Colonic mucosa (tissue), 4 donors: ENCODE measurements around the gene ITPKA. TPM values are rescaled to one million over a fixed set of nuclear protein-coding genes. Genes with fewer than 3 reads are reported as not detected.

ENCODE experiments used
- DNase-seq: peaks from one replicate; pipeline ENCODE4 v3.0.0-alpha.2; 2020
- H3K27ac ChIP-seq: fragments of 200-600 bp; one replicate; pipeline ENCODE4 v1.8.0; 2021
- H3K27me3 ChIP-seq: fragments of 200-600 bp; one replicate; pipeline ENCODE4 v1.8.0; 2021
- H3K36me3 ChIP-seq: fragments of 200-600 bp; one replicate; pipeline ENCODE4 v1.8.0; 2021
- H3K4me1 ChIP-seq: fragments of 200-600 bp; one replicate; pipeline ENCODE4 v1.8.0; 2021; ENCODE audit warnings: mild to moderate bottlenecking
- H3K4me3 ChIP-seq: fragments of 200-600 bp; one replicate; pipeline ENCODE4 v1.8.0; 2021
- H3K9ac ChIP-seq, 2 donors: one replicate each; pipeline ENCODE4 v1.7.0; 2013; ENCODE audit warnings: control low read depth in 2 of 2, low read depth in 2 of 2, low read length in 2 of 2
- H3K9me3 ChIP-seq: fragments of 200-600 bp; one replicate; pipeline ENCODE4 v1.8.0; 2021
- intact Hi-C: fragments of 100-400 bp; cut with DNase I; formaldehyde crosslinking; loops from one replicate; pipeline ENCODE4 v1.14.1; 2022
- total RNA-seq, 2 donors: library from RNA; stranded (reverse); fragmentation: NEBNext Ultra II Directional in 1 of 2; extraction: Animal tissue kit (Norgen Biotek cat#: 25700) in 1 of 2; gene quantifications; one replicate each; pipeline ENCODE4 v1.2.1, GENCODE V29; 2021
- TF ChIP-seq, protein P1 (sequence below): fragments of 200-600 bp; IDR thresholded peaks from one replicate; pipeline ENCODE4 v1.8.0; 2022; ENCODE audit warnings: antibody characterized with exemption, mild to moderate bottlenecking
- donor health status: healthy.
- donor health status: DM: no; HTN: no; CAD: no.
- donor health status: DM: no; HTN: no; CAD: no.

ITPKA gene
- total RNA-seq, 2 donors from 2014 or later: 36.1 to 43.5 TPM

DNA sequence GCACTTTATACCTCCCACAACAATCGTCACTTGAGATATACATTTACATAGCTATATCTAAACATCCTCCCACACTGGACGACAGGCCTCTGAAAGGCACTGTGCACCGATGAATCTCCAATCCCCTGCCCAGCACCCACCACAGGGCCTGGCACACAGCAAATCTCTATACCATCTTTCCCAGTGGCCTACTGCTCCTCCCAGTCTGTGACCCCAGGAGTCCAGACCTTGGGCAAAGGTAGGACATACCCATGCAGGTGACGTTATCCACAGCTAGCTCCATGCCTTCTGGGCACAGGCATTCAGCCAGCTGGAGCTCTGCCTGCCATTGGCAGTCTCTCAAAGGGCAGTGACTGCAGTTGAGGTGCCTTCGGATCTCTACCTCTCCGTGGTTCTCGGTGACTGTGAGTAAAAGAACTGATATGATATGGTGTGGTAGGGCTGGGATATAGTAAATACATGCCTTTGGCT is 14.2 kb downstream of the ITPKA start:
- H3K27me3 ChIP-seq: peaks cover 22% of the 10 kb centered on the region
- peak overlapping the region; percentile 47 for H3K27ac ChIP-seq
- TF ChIP-seq, protein P1, sequence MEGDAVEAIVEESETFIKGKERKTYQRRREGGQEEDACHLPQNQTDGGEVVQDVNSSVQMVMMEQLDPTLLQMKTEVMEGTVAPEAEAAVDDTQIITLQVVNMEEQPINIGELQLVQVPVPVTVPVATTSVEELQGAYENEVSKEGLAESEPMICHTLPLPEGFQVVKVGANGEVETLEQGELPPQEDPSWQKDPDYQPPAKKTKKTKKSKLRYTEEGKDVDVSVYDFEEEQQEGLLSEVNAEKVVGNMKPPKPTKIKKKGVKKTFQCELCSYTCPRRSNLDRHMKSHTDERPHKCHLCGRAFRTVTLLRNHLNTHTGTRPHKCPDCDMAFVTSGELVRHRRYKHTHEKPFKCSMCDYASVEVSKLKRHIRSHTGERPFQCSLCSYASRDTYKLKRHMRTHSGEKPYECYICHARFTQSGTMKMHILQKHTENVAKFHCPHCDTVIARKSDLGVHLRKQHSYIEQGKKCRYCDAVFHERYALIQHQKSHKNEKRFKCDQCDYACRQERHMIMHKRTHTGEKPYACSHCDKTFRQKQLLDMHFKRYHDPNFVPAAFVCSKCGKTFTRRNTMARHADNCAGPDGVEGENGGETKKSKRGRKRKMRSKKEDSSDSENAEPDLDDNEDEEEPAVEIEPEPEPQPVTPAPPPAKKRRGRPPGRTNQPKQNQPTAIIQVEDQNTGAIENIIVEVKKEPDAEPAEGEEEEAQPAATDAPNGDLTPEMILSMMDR: no peak

DNA sequence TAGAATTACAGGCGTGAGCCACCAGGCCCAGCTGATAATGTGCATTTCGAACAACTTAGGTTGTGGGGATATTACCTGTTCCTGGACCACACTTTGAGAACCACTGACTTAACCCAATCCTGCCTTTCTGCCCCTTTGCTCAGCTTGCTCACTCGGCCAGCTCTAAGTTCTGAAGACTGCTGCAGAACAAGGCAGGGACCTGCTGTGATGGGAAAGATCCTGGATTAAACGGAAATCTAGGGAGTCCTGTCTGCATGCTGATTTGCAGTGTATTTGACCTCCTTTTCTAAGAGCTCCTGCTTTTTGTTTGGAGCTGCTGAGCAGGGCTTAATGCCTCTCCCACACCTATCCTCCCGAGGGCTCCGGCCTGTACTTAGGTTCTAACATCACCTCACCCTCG is 17.1 kb downstream of the ITPKA start:
- H3K27me3 ChIP-seq: peaks cover 23% of the 10 kb centered on the region
- H3K4me1 ChIP-seq: peaks cover 12% of the 10 kb centered on the region
- H3K9ac ChIP-seq: peak overlapping the region in 1 of 2 donors; percentile 34
- TF ChIP-seq, protein P1: no peak
- intact Hi-C loops: loop anchor here (5.0 kb wide), 1 partner anchor 38 kb away; no protein-coding TSS in a partner anchor
- H3K4me3 ChIP-seq: peak overlapping the region; percentile 40
- no peaks in the 10 kb centered on the region for H3K36me3 ChIP-seq
- H3K9me3 ChIP-seq: no peaks in the 10 kb centered on the region
- no peak overlapping the region for H3K27ac ChIP-seq
- no peak for DNase-seq

More for the DNA sequence above, 14.2 kb downstream of the ITPKA start:
- Histone ChIP-seq H3K9ac (peak overlapping the region in 1 of 2 donors; percentile 46), H3K4me3 (no peak overlapping the region), H3K4me1 (peaks cover 4% of the 10 kb centered on the region), H3K36me3 (no peaks in the 10 kb centered on the region), H3K9me3 (no peaks in the 10 kb centered on the region)
- peak; percentile 82 for DNase-seq
- intact Hi-C loops: no loop called here

DNA sequence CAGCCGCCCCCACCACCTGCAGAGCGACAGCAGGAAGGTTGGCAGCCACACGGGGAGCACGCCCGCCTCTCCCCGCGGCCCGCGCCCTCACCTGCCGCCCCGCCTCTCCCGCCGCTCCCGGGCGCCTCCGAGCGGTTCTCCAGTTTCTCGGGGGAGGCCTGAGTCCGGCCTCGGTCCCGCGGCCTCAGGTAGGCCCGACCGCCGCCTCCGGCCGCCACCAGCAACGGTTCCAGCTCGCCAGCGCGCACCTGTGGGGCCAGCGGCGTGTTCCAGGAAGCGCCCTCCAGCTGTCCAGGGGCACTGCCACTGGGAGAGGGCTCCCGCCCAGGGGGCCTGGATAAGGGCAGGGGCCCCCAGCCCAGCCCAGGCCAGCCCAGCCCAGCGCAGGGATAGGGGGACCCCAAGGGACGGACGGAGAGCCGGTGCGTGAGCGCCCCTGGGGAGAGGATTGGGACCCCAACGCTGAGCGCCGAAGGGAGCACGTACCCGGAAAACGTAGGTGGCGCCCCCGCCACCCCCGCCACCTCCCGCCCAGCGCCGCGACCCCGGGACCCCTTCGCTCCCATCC is 17.7 kb downstream of the ITPKA start:
- peak; percentile 56 for DNase-seq
- no peaks in the 10 kb centered on the region for H3K36me3 ChIP-seq
- TF ChIP-seq, protein P1: no peak
- peaks cover 23% of the 10 kb centered on the region for H3K27me3 ChIP-seq
- no peaks in the 10 kb centered on the region for H3K9me3 ChIP-seq
- intact Hi-C loops: loop anchor here (5.0 kb wide), 1 partner anchor 39 kb away; no protein-coding TSS in a partner anchor
- H3K4me1 ChIP-seq: peaks cover 12% of the 10 kb centered on the region
- H3K4me3 ChIP-seq: peak overlapping the region; percentile 40
- no peak overlapping the region for H3K27ac ChIP-seq
- peak overlapping the region in 1 of 2 donors; percentile 39 for H3K9ac ChIP-seq

DNA sequence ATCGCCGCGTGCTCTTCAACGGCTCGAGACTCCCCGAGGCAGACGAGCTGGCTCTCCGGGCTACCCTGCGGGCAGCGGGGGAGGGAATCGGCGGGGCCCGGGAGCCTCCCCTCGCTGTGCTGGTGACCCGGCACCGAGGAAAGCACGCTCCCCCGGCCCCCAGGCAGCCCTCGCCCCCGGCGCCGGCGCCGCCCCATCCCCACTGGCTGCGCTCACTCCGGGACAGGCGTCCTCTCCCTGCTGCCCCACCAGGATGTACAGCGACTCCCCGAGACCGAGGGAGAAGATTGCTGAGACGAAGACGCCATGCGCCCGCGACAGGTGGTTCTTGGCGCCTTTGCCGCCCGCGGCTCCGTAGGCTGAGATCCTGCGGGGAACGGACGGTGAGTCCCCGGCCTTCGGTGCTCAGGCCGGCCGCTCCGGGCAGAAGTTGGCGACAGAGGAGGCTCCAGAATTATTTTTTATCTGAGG is 18.3 kb downstream of the ITPKA start:
- no peaks in the 10 kb centered on the region for H3K9me3 ChIP-seq
- H3K36me3 ChIP-seq: no peaks in the 10 kb centered on the region
- intact Hi-C loops: loop anchor here (5.0 kb wide), 1 partner anchor 40 kb away; no protein-coding TSS in a partner anchor
- TF ChIP-seq, protein P1: no peak
- peak; percentile 36 for DNase-seq
- peak overlapping the region; percentile 39 to 73 for H3K9ac ChIP-seq
- H3K27ac ChIP-seq: no peak overlapping the region
- H3K4me3 ChIP-seq: peak overlapping the region; percentile 40
- H3K4me1 ChIP-seq: peaks cover 12% of the 10 kb centered on the region
- H3K27me3 ChIP-seq: peaks cover 23% of the 10 kb centered on the region

DNA sequence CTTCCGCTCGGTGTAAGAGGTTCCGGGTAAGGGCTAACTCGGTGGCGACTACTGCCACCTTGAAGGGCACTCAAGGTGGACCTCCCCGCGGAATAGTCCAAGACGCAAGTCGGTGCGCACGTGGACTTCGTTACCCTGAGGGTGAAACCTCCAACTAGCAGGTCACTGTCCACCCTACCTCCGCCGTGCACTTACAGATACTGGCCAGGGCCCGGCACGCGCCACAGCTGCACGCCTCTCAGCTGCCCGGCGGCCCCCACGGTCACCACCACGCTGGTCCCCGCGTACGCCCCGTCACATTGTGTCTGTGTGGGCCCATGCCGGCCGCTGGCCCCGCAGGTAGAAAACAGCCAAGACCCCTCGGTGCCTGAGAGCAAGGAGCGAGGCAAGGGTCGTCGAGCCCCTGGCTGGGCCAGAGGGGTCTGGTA is 18.9 kb downstream of the ITPKA start:
- no peak for DNase-seq
- intact Hi-C loops: loop anchor here (5.0 kb wide), 1 partner anchor 40 kb away; no protein-coding TSS in a partner anchor
- H3K36me3 ChIP-seq: no peaks in the 10 kb centered on the region
- TF ChIP-seq, protein P1: no peak
- H3K9me3 ChIP-seq: no peaks in the 10 kb centered on the region
- H3K27me3 ChIP-seq: peaks cover 23% of the 10 kb centered on the region
- peaks cover 12% of the 10 kb centered on the region for H3K4me1 ChIP-seq
- H3K27ac ChIP-seq: no peak overlapping the region
- peak overlapping the region; percentile 40 for H3K4me3 ChIP-seq
- H3K9ac ChIP-seq: peak overlapping the region; percentile 50 to 73
